Measurements from ENCODE around the gene KITLG. TPM values are rescaled to one million over a fixed set of nuclear protein-coding genes. Genes with fewer than 3 reads are reported as not detected.

Gene KITLG
- total RNA-seq, 1 experiment from 2014 or later: 11.7 TPM

DNA sequence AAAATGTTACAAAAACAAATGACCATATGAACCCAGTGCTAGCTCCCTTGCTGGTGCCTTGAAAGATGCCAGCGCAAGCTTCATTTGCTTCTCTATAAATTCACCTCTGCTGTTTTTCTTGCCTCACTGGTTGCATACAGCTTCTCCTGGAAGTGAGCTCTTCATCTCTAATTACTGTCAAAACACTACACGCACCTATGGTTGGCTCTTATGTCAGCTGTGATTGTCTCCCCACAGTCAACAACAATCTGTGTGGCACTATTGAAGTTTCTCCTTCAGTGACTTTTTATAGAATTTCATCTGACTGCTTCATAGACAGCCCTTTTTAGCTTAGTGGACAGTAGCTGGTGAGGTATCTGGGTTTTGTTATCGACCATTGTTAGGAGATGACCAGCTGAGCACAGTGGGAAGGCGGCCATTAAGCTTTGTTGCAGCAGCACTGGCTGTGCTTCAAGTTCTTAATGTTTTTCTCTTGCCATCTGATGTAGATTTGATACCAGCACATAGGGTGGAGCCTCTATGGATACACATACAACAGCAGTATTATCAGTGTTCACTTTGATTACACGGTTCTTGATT, 131.8 kb downstream of the KITLG start:
- H3K23ac ChIP-seq (ENCODE audit: insufficient read length, low read depth, low read length): no peak overlapping the region
- peaks cover 12% of the 10 kb centered on the region in 2 experiments for H3K4me1 Mint-ChIP-seq
- no peak overlapping the region for H4K5ac ChIP-seq (ENCODE audit: insufficient read length, low read depth, low read length)
- peak overlapping the region in 2 of 3 experiments; percentile 8 to 68; a peak in 1 of 7 replicates for H3K27ac Mint-ChIP-seq
- H2AK5ac ChIP-seq (ENCODE audit: insufficient read length, low read length): no peak overlapping the region
- no peaks in the 10 kb centered on the region for H3K23me2 ChIP-seq (ENCODE audit: insufficient read length, low read depth, low read length, poor library complexity, severe bottlenecking)
- H2BK20ac ChIP-seq (ENCODE audit: low read depth, low read length, poor library complexity, severe bottlenecking): no peak overlapping the region
- no peak for TF ChIP-seq CTCF (conservative IDR thresholded peaks at IDR 0.05)
- no peak overlapping the region for H2BK120ac ChIP-seq (ENCODE audit: low read depth, low read length, poor library complexity, severe bottlenecking)
- H3K27ac ChIP-seq (ENCODE audit: insufficient read length, low read depth, low read length): no peak overlapping the region
- no peak overlapping the region for H3K18ac ChIP-seq (ENCODE audit: insufficient read length, low read depth, low read length)
- no peaks in the 10 kb centered on the region for H3K79me2 ChIP-seq (ENCODE audit: insufficient read depth, low read length)
- H3K9ac ChIP-seq (ENCODE audit: extremely low read depth, insufficient read length, low read length): no peak overlapping the region
- no peak overlapping the region for H2BK5ac ChIP-seq (ENCODE audit: insufficient read length, low read length)
- H3K14ac ChIP-seq (ENCODE audit: insufficient read depth, low read length): no peak overlapping the region
- no peaks in the 10 kb centered on the region for H3K27me3 Mint-ChIP-seq (ENCODE audit: low read depth)
- no peak overlapping the region for H2BK15ac ChIP-seq (ENCODE audit: low read depth, low read length)
- no peak overlapping the region for H3K4ac ChIP-seq (ENCODE audit: low read depth, low read length)
- H3K36me3 Mint-ChIP-seq (ENCODE audit: insufficient read depth in 1 of 3, low read depth in 3 of 3): no peaks in the 10 kb centered on the region
- H3T11ph ChIP-seq (ENCODE audit: low read length): no peak overlapping the region
- H2BK12ac ChIP-seq (ENCODE audit: insufficient read length, low read depth, low read length): no peak overlapping the region
- H3K4me2 ChIP-seq (ENCODE audit: insufficient read depth, insufficient read length, low read length): no peak overlapping the region
- no peaks in the 10 kb centered on the region for H3K4me1 ChIP-seq (ENCODE audit: insufficient read depth, low read length)
- no peak overlapping the region for H3K4me3 Mint-ChIP-seq
- WGBS (ENCODE audit: extremely low coverage, insufficient read length, low lambda C conversion rate): no CpG with 5 or more reads among the region's 5 CpGs
- no peaks in the 10 kb centered on the region for H3K27me3 ChIP-seq (ENCODE audit: insufficient read depth, low read length)
- H3K79me1 ChIP-seq (ENCODE audit: insufficient read depth, low read depth, low read length, poor library complexity, severe bottlenecking): no peaks in the 10 kb centered on the region
- H3K9me3 ChIP-seq (ENCODE audit: control insufficient read depth, low read depth, low read length): no peaks in the 10 kb centered on the region
- no peak overlapping the region for H3K56ac ChIP-seq (ENCODE audit: insufficient read length, low read depth, low read length)
- H4K8ac ChIP-seq (replicated peaks; ENCODE audit: insufficient read length, low read depth, low read length): no peak overlapping the region
- no peak overlapping the region for H4K91ac ChIP-seq (ENCODE audit: insufficient read length, low read depth, low read length)
- no peak overlapping the region for H2AFZ ChIP-seq (ENCODE audit: low read length)
- H4K20me1 ChIP-seq (ENCODE audit: control insufficient read depth, insufficient read depth, insufficient read length): no peaks in the 10 kb centered on the region
- DNase-seq: no peak
- H3K9me3 Mint-ChIP-seq: no peaks in the 10 kb centered on the region

Measured in H9 (cell line).